Endothelial cell of umbilical vein (primary cell): ENCODE measurements around the gene CLCN3. TPM values are rescaled to one million over a fixed set of nuclear protein-coding genes. Genes with fewer than 3 reads are reported as not detected.

Experiments
- BruUV-seq: library from RNA; stranded (reverse); fragments of 400-500 nt; replicated peaks from 2 replicates; lab custom pipeline; 2021; lab: Mats Ljungman, UMichigan
- CTCF ChIA-PET: fragments of 300-600, 350-600 bp; sonication (Branson Sonifier 250); formaldehyde crosslinking; loops from one replicate; lab custom pipeline; 2021; ENCODE audit warnings: antibody characterized with exemption, inconsistent platforms; lab: Charles Lee
- POLR2A ChIA-PET: fragments of 300-600, 350-600 bp; sonication (Branson Sonifier 250); formaldehyde crosslinking; loops from one replicate; lab custom pipeline; 2021; ENCODE audit warnings: antibody characterized with exemption, inconsistent platforms; lab: Charles Lee
- DNase-seq: peaks from one replicate; pipeline ENCODE4 v3.0.0-alpha.2; 2011; ENCODE audit warnings: low read depth, low spot score
- FAIRE-seq: peaks from 2 replicates; lab custom pipeline; 2011; peaks lifted over from hg19 to GRCh38; lab: Jason Lieb, UNC
- H2AFZ ChIP-seq: 2 replicates; pipeline ENCODE4 v1.6.0; 2012; ENCODE audit warnings: low read depth, low read length, control low read depth, inconsistent platforms
- H3K27ac ChIP-seq: 2 replicates; pipeline ENCODE4 v1.5.1; 2011; ENCODE audit warnings: low read depth, mild to moderate bottlenecking, control low read depth, low read length, moderate library complexity; ENCODE audit not compliant: insufficient read depth
- H3K27me3 ChIP-seq, 2 experiments: 2 replicates each; pipeline versions ENCODE4 v1.6.0 to v1.6.1; 2011; ENCODE audit warnings: low read length in 2 of 2, mixed read lengths in 1 of 2; ENCODE audit not compliant: control insufficient read depth in 2 of 2, insufficient read depth in 2 of 2
- H3K36me3 ChIP-seq, 2 experiments: 2 replicates in 1 of 2; 3 replicates in 1 of 2; pipeline ENCODE4 v1.5.1; 2011; ENCODE audit warnings: low read length in 2 of 2, mild to moderate bottlenecking in 1 of 2, moderate library complexity in 1 of 2; ENCODE audit not compliant: control insufficient read depth in 2 of 2, insufficient read depth in 2 of 2; ENCODE audit errors: extremely low read depth in 1 of 2
- H3K4me1 ChIP-seq: 3 replicates; pipeline ENCODE4 v1.5.1; 2011; ENCODE audit warnings: mild to moderate bottlenecking, low read length; ENCODE audit not compliant: control insufficient read depth, insufficient read depth; ENCODE audit errors: extremely low read depth
- H3K4me2 ChIP-seq: 2 replicates; pipeline ENCODE4 v1.6.1; 2011; ENCODE audit warnings: low read length, control low read depth, mixed read lengths; ENCODE audit not compliant: insufficient read depth
- H3K4me3 ChIP-seq, 3 experiments: fragments of 200-600 bp in 1 of 3; sonication (generic), shearing (Covaris generic) in 1 of 3; replicated peaks in 1 of 3; 2 replicates each; pipeline ENCODE4 v1.5.1; 2011 to 2016; ENCODE audit warnings: control low read depth in 3 of 3, low read length in 3 of 3, mild to moderate bottlenecking in 2 of 3, inconsistent platforms in 1 of 3, low read depth in 1 of 3, moderate library complexity in 1 of 3; ENCODE audit not compliant: insufficient read depth in 1 of 3
- H3K79me2 ChIP-seq: 2 replicates; pipeline ENCODE4 v1.6.0; 2012; ENCODE audit warnings: low read length, inconsistent platforms; ENCODE audit not compliant: control insufficient read depth, insufficient read depth
- H3K9ac ChIP-seq: replicated peaks from 2 replicates; pipeline ENCODE3; 2011; ENCODE audit warnings: low read length, control low read depth; ENCODE audit not compliant: insufficient read depth; ENCODE audit errors: extremely low read depth
- H3K9me1 ChIP-seq: replicated peaks from 3 replicates; pipeline ENCODE4 v1.6.0; 2011; ENCODE audit warnings: mild to moderate bottlenecking, low read length; ENCODE audit not compliant: control insufficient read depth, insufficient read depth; ENCODE audit errors: extremely low read depth
- H3K9me3 ChIP-seq: replicated peaks from 2 replicates; pipeline ENCODE4 v1.5.1; 2012; ENCODE audit warnings: low read length, inconsistent platforms; ENCODE audit not compliant: control insufficient read depth, insufficient read depth
- H4K20me1 ChIP-seq: replicated peaks from 2 replicates; pipeline ENCODE3; 2011; ENCODE audit warnings: mild to moderate bottlenecking, low read length; ENCODE audit not compliant: control insufficient read depth, insufficient read depth; ENCODE audit errors: extremely low read depth
- EZH2 ChIP-seq: IDR thresholded peaks from 2 replicates; pipeline ENCODE4 v1.6.1; 2012; ENCODE audit warnings: borderline replicate concordance, low read depth, mild to moderate bottlenecking, moderate library complexity, low read length, inconsistent platforms; ENCODE audit not compliant: severe bottlenecking
- FOS ChIP-seq: IDR thresholded peaks from 2 replicates; pipeline ENCODE4 v1.6.1; 2011; ENCODE audit warnings: mild to moderate bottlenecking, low read length, moderate library complexity, borderline replicate concordance; ENCODE audit not compliant: insufficient read depth
- GATA2 ChIP-seq: IDR thresholded peaks from 2 replicates; pipeline ENCODE4 v1.7.0; 2011; ENCODE audit warnings: low read depth, mild to moderate bottlenecking, moderate library complexity, mixed read lengths, low read length; ENCODE audit not compliant: insufficient read length, insufficient read depth
- JUN ChIP-seq: IDR thresholded peaks from 2 replicates; pipeline ENCODE4 v1.6.1; 2011; ENCODE audit warnings: borderline replicate concordance, low read depth; ENCODE audit not compliant: insufficient read length, insufficient read depth
- MYC ChIP-seq: IDR thresholded peaks from one replicate; pipeline ENCODE4 v1.6.1; 2011; ENCODE audit warnings: mild to moderate bottlenecking, low read depth, low read length
- POLR2A ChIP-seq: IDR thresholded peaks from 2 replicates; pipeline ENCODE4 v1.6.1; 2012; ENCODE audit warnings: low read depth, mild to moderate bottlenecking, control low read depth, low read length
- POLR2AphosphoS5 ChIP-seq: IDR thresholded peaks from 2 replicates; pipeline ENCODE4 v1.6.1; 2012; ENCODE audit warnings: low read depth, mild to moderate bottlenecking, control low read depth, low read length, moderate library complexity; ENCODE audit not compliant: insufficient read depth
- dilution Hi-C: fragments of 300-500 bp; cut with MboI; formaldehyde crosslinking; loops from one replicate; pipeline ENCODE4 v1.15.0; 2019; ENCODE audit warnings: low sequenced_read_pairs; ENCODE audit not compliant: extremely low pct_ligation_motif_present
- intact Hi-C: fragments of 100-400 bp; cut with micrococcal nuclease; formaldehyde crosslinking; loops from one replicate; pipeline ENCODE4 v1.10.0; 2022
- polyA plus RNA-seq, 4 experiments: library from polyadenylated mRNA; depleted of rRNA in 3 of 4; stranded (reverse) in 3 of 4; unstranded in 1 of 4; fragments of >200 nt; gene quantifications; 2 replicates each; pipeline versions ENCODE4 v1.2.1 to v1.2.3, GENCODE V29; 2011 to 2012; ENCODE audit warnings: missing spikeins in 1 of 4
- total RNA-seq: library from RNA; stranded (reverse); gene quantifications from 2 replicates; pipeline ENCODE4 v1.2.3, GENCODE V29; 2021
- TF ChIP-seq, protein P1 (sequence below), 2 donors: IDR thresholded peaks; 1 replicate in 1 of 2; 2 replicates in 1 of 2; pipeline ENCODE4 v1.5.1; 2011; ENCODE audit warnings: low read length in 2 of 2, mild to moderate bottlenecking in 2 of 2, moderate library complexity in 2 of 2, control low read depth in 1 of 2, inconsistent platforms in 1 of 2, low read depth in 1 of 2; ENCODE audit not compliant: insufficient read depth in 1 of 2; ENCODE audit errors: extremely low read depth in 1 of 2
- TF ChIP-seq, protein P2 (sequence below): IDR thresholded peaks from 2 replicates; pipeline ENCODE4 v1.6.1; 2011; ENCODE audit not compliant: insufficient read depth, insufficient read length

The CLCN3 gene
- total and polyA plus RNA-seq, 2 donors (not counting 3 experiments of a cell fraction or from before 2014, with no cell fraction given) = 16.5 to 51.4 TPM

DNA sequence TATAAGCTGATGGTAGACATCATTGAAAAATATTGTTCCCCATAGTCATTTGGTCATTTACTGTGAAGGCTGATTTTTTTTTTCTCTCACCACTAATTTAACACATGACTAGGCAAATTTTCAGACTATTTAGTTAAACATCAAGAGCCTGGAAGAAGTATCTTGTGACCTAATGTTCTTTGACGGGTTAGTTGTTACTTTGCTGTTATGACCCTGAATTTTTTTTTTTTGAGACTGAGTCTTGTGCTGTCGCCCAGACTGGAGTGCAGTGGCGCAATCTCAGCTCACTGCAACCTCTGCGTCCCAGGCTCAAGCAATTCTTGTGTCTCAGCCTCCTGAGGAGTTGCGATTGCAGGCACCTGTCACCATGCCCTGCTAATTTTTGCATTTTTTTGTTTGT, 70.4 kb downstream of the CLCN3 start:
- intact Hi-C loops = no loop called here
- POLR2A ChIA-PET = no interaction called here
- dilution Hi-C loops = no loop called here

More for the DNA sequence above, 70.4 kb downstream of the CLCN3 start:
- CTCF ChIA-PET = interaction anchor here (1.6 kb wide), 1 partner anchor 10 kb away, joined by 4 read pairs; no protein-coding TSS in a partner anchor
- H3K4me1 ChIP-seq = no peaks in the 10 kb centered on the region
- no peak for TF ChIP-seq POLR2AphosphoS5
- TF ChIP-seq JUN = no peak
- TF ChIP-seq, protein P1, sequence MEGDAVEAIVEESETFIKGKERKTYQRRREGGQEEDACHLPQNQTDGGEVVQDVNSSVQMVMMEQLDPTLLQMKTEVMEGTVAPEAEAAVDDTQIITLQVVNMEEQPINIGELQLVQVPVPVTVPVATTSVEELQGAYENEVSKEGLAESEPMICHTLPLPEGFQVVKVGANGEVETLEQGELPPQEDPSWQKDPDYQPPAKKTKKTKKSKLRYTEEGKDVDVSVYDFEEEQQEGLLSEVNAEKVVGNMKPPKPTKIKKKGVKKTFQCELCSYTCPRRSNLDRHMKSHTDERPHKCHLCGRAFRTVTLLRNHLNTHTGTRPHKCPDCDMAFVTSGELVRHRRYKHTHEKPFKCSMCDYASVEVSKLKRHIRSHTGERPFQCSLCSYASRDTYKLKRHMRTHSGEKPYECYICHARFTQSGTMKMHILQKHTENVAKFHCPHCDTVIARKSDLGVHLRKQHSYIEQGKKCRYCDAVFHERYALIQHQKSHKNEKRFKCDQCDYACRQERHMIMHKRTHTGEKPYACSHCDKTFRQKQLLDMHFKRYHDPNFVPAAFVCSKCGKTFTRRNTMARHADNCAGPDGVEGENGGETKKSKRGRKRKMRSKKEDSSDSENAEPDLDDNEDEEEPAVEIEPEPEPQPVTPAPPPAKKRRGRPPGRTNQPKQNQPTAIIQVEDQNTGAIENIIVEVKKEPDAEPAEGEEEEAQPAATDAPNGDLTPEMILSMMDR (IDR thresholded peaks at IDR 0.05; ENCODE audit: extremely low read depth in 1 of 2, insufficient read depth in 1 of 2, low read depth in 1 of 2, low read length in 2 of 2) = no peak
- no peak for TF ChIP-seq EZH2
- no peak for TF ChIP-seq FOS
- no peak for TF ChIP-seq MYC
- TF ChIP-seq GATA2 = no peak
- no peak for TF ChIP-seq POLR2A
- TF ChIP-seq, protein P2, sequence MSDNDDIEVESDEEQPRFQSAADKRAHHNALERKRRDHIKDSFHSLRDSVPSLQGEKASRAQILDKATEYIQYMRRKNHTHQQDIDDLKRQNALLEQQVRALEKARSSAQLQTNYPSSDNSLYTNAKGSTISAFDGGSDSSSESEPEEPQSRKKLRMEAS = no peak
- no peak overlapping the region for H3K9ac ChIP-seq
- no peaks in the 10 kb centered on the region for H3K9me1 ChIP-seq
- H3K36me3 ChIP-seq = peaks cover 0 to 2% of the 10 kb centered on the region in 2 experiments
- FAIRE-seq = no peak
- H4K20me1 ChIP-seq = no peaks in the 10 kb centered on the region
- H3K27me3 ChIP-seq = no peaks in the 10 kb centered on the region
- no peak overlapping the region for H3K4me3 ChIP-seq
- H2AFZ ChIP-seq = no peak overlapping the region
- H3K79me2 ChIP-seq = no peaks in the 10 kb centered on the region
- H3K27ac ChIP-seq = no peak overlapping the region
- H3K9me3 ChIP-seq = no peaks in the 10 kb centered on the region
- BruUV-seq = no TSS peak
- DNase-seq = no peak
- no peak overlapping the region for H3K4me2 ChIP-seq
